A549 (cell line): ENCODE results near the gene SH3RF2. TPM values are rescaled to one million over a fixed set of nuclear protein-coding genes. Genes with fewer than 3 reads are reported as not detected.
A peak's percentile ranks its signal among the peaks of the same experiment; 100 is the strongest.

Experiments
- ATAC-seq, 2 experiments: fragments of 200-7000 bp in 1 of 2; fragments of >200 bp in 1 of 2; cut with Nextera tagmentation in 1 of 2; cut with Tn5 transposase in 1 of 2; 3 replicates each; pipeline versions ENCODE4 v1.8.0 to v1.9.1; 2018 to 2020; ENCODE audit warnings: mild to moderate bottlenecking in 1 of 2, moderate library complexity in 1 of 2
- CTCF ChIA-PET: fragments of 300-600 bp; sonication (Branson Sonifier 250); formaldehyde crosslinking; extraction: SDS; loops from one replicate; lab custom pipeline; 2021; ENCODE audit warnings: antibody characterized with exemption, inconsistent platforms; lab: Yijun Ruan, JAX
- POLR2A ChIA-PET: fragments of 350-600 bp; formaldehyde crosslinking; extraction: SDS; loops from one replicate; lab custom pipeline; 2021; ENCODE audit warnings: antibody characterized with exemption, inconsistent platforms; lab: Yijun Ruan, JAX
- DNase-seq, 2 experiments: peaks; one replicate each; pipeline versions ENCODE4 v3.0.0 to v3.0.0-alpha.2; 2011 to 2016; ENCODE audit warnings: low read depth in 1 of 2, low spot score in 1 of 2
- FAIRE-seq: peaks from 2 replicates; lab custom pipeline; 2011; peaks lifted over from hg19 to GRCh38; lab: Jason Lieb, UNC
- H3K27ac ChIP-seq, 2 experiments: fragments of >200 bp; sonication (Bioruptor Twin); formaldehyde crosslinking; 3 replicates each; pipeline ENCODE4 v1.5.1; 2016 to 2017
- H3K4me1 ChIP-seq: fragments of >200 bp; sonication (Bioruptor Twin); formaldehyde crosslinking; 3 replicates; pipeline ENCODE4 v1.6.1; 2016
- H3K4me2 ChIP-seq: fragments of >200 bp; sonication (Bioruptor Twin); formaldehyde crosslinking; 3 replicates; pipeline ENCODE4 v1.6.1; 2016
- H3K4me3 ChIP-seq: fragments of >200 bp; sonication (Bioruptor Twin); formaldehyde crosslinking; 3 replicates; pipeline ENCODE4 v1.5.1; 2016
- H3K9me3 ChIP-seq: fragments of >200 bp; sonication (Bioruptor Twin); formaldehyde crosslinking; 3 replicates; pipeline ENCODE4 v1.6.1; 2016
- CEBPB ChIP-seq, 2 experiments: fragments of >200 bp in 1 of 2; sonication (Bioruptor Twin) in 1 of 2; formaldehyde crosslinking in 1 of 2; IDR thresholded peaks; 2 replicates each; pipeline ENCODE4 v1.6.1; 2012 to 2016
- CHD2 ChIP-seq: fragments of 150-350 bp; IDR thresholded peaks from 2 replicates; pipeline ENCODE4 v1.6.1; 2014; ENCODE audit warnings: low read length; ENCODE audit not compliant: partially characterized antibody
- CHD4 ChIP-seq: fragments of 200-600 bp; sonication (generic); IDR thresholded peaks from 2 replicates; pipeline ENCODE4 v1.6.1; 2016; ENCODE audit warnings: antibody characterized with exemption, mild to moderate bottlenecking, borderline replicate concordance
- EHF ChIP-seq: fragments of 250-450 bp; sonication (Bioruptor Pico); IDR thresholded peaks from 2 replicates; pipeline ENCODE4 v1.5.0; 2020; ENCODE audit warnings: mild to moderate bottlenecking
- EHMT2 ChIP-seq: fragments of 200-600 bp; sonication (generic); IDR thresholded peaks from 2 replicates; pipeline ENCODE4 v1.6.1; 2016; ENCODE audit warnings: antibody characterized with exemption, low read depth, mild to moderate bottlenecking, moderate library complexity
- FOSL2 ChIP-seq, 2 experiments: fragments of 450-650 bp in 1 of 2; fragments of >200 bp in 1 of 2; sonication (Bioruptor Twin) in 1 of 2; formaldehyde crosslinking; IDR thresholded peaks; 2 replicates each; pipeline versions ENCODE4 v1.5.0 to v1.6.1; 2016 to 2020; ENCODE audit warnings: mild to moderate bottlenecking in 1 of 2, moderate library complexity in 1 of 2
- GATA3 ChIP-seq: IDR thresholded peaks from 2 replicates; pipeline ENCODE4 v1.6.1; 2012; ENCODE audit warnings: borderline replicate concordance
- HEYL ChIP-seq: fragments of 250-450 bp; sonication (Bioruptor Pico); IDR thresholded peaks from 2 replicates; pipeline ENCODE4 v1.8.0; 2021; ENCODE audit warnings: mild to moderate bottlenecking, moderate library complexity
- HOXB5 ChIP-seq: fragments of 250-450 bp; sonication (Bioruptor Pico); IDR thresholded peaks from 2 replicates; pipeline ENCODE4 v1.5.0; 2020; ENCODE audit warnings: mild to moderate bottlenecking, moderate library complexity
- JUNB ChIP-seq: fragments of >200 bp; sonication (Bioruptor Twin); formaldehyde crosslinking; IDR thresholded peaks from 2 replicates; pipeline ENCODE4 v1.6.1; 2016
- KDM1A ChIP-seq: fragments of 200-600 bp; sonication (generic); IDR thresholded peaks from 2 replicates; pipeline ENCODE4 v1.6.1; 2016; ENCODE audit warnings: low read depth, mild to moderate bottlenecking
- KDM5A ChIP-seq: fragments of 200-600 bp; sonication (generic); IDR thresholded peaks from 2 replicates; pipeline ENCODE4 v1.6.1; 2016; ENCODE audit warnings: antibody characterized with exemption, mild to moderate bottlenecking
- MAFK ChIP-seq: fragments of 450-650 bp; IDR thresholded peaks from 2 replicates; pipeline ENCODE4 v1.6.1; 2014; ENCODE audit not compliant: partially characterized antibody
- MAX ChIP-seq: IDR thresholded peaks from 2 replicates; pipeline ENCODE4 v1.6.1; 2012
- NR3C1 ChIP-seq: fragments of >200 bp; sonication (Bioruptor Twin); formaldehyde crosslinking; IDR thresholded peaks from 3 replicates; pipeline ENCODE4 v1.6.1; 2017
- POLR2A ChIP-seq: IDR thresholded peaks from 2 replicates; pipeline ENCODE4 v1.6.1; 2012; ENCODE audit warnings: mild to moderate bottlenecking, low read length
- RAD21 ChIP-seq, 2 experiments: fragments of >200 bp in 1 of 2; sonication (Bioruptor Twin) in 1 of 2; formaldehyde crosslinking in 1 of 2; IDR thresholded peaks in 1 of 2; conservative IDR thresholded peaks in 1 of 2; 2 replicates in 1 of 2; 3 replicates in 1 of 2; pipeline ENCODE4 v1.6.1; 2012 to 2018; ENCODE audit warnings: inconsistent platforms in 1 of 2
- RCOR1 ChIP-seq: fragments of 150-350 bp; IDR thresholded peaks from 2 replicates; pipeline ENCODE4 v1.6.1; 2014; ENCODE audit warnings: antibody characterized with exemption, low read length, low read depth
- RFX5 ChIP-seq: fragments of 450-650 bp; IDR thresholded peaks from 2 replicates; pipeline ENCODE4 v1.7.1; 2014; ENCODE audit warnings: antibody characterized with exemption, mild to moderate bottlenecking, moderate library complexity
- SMC3 ChIP-seq: fragments of >200 bp; sonication (Bioruptor Twin); formaldehyde crosslinking; IDR thresholded peaks from 3 replicates; pipeline ENCODE4 v1.6.1; 2018; ENCODE audit warnings: inconsistent platforms
- SREBF2 ChIP-seq: fragments of 450-650 bp; IDR thresholded peaks from 2 replicates; pipeline ENCODE4 v1.6.1; 2014; ENCODE audit warnings: mild to moderate bottlenecking, moderate library complexity
- USF2 ChIP-seq: fragments of 450-650 bp; IDR thresholded peaks from 2 replicates; pipeline ENCODE4 v1.6.1; 2014; ENCODE audit warnings: antibody characterized with exemption
- ZSCAN20 ChIP-seq: fragments of 250-450 bp; sonication (Bioruptor Pico); IDR thresholded peaks from 2 replicates; pipeline ENCODE4 v1.8.0; 2022; ENCODE audit warnings: mild to moderate bottlenecking, moderate library complexity
- WGBS: methylation state at CpG from one replicate; pipeline ENCODE4 v1.1.6; 2017; ENCODE audit errors: missing lambda C conversion rate; 5-methylcytosine and 5-hydroxymethylcytosine counted together
- polyA plus RNA-seq, 4 experiments: library from polyadenylated mRNA; depleted of rRNA in 3 of 4; stranded (reverse); fragments of >200 nt; fragmentation: RNase III in 1 of 4; extraction: RNeasy Plus Mini Kit Qiagen cat#74134 plus additional on column Dnase treatment in 1 of 4; gene quantifications; 2 replicates in 3 of 4; 3 replicates in 1 of 4; pipeline ENCODE4 v1.2.3, GENCODE V29; 2011 to 2017
- TF ChIP-seq, protein P1 (sequence below): fragments of 250-450 bp; sonication (Bioruptor Pico); IDR thresholded peaks from 2 replicates; pipeline ENCODE4 v1.5.0; 2020; ENCODE audit warnings: low read depth, mild to moderate bottlenecking, moderate library complexity
- TF ChIP-seq, protein P2 (sequence below): IDR thresholded peaks from 2 replicates; pipeline ENCODE4 v1.6.1; 2012

Gene SH3RF2
- polyA plus RNA-seq, 2 of the 4 experiments (the other 2 are of a cell fraction), result 4.1 to 6.0 TPM

- peak; percentile 60 for TF ChIP-seq FOSL2 (IDR thresholded peaks at IDR 0.05)
- peak; percentile 63 for TF ChIP-seq FOSL2 (CRISPR knock-in tag; IDR thresholded peaks at IDR 0.05)
Measured at GRCh38 chr5:145937432-145938250, 1.3 kb downstream of the SH3RF2 start (continued).

- TF ChIP-seq, protein P1, sequence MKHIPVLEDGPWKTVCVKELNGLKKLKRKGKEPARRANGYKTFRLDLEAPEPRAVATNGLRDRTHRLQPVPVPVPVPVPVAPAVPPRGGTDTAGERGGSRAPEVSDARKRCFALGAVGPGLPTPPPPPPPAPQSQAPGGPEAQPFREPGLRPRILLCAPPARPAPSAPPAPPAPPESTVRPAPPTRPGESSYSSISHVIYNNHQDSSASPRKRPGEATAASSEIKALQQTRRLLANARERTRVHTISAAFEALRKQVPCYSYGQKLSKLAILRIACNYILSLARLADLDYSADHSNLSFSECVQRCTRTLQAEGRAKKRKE (CRISPR knock-in tag), result no peak
- no peak for TF ChIP-seq POLR2A
- no peak for TF ChIP-seq RCOR1
- no peak for TF ChIP-seq CEBPB (IDR thresholded peaks at IDR 0.05)
- no peak for TF ChIP-seq HOXB5 (CRISPR knock-in tag)
- TF ChIP-seq RFX5, result no peak
- TF ChIP-seq GATA3, result no peak
- TF ChIP-seq SREBF2, result no peak
- no peak for TF ChIP-seq USF2
- TF ChIP-seq KDM1A, result no peak
- TF ChIP-seq MAFK, result no peak
- TF ChIP-seq CHD4, result no peak
- no peak for TF ChIP-seq HEYL (CRISPR knock-in tag)
- TF ChIP-seq, protein P2, sequence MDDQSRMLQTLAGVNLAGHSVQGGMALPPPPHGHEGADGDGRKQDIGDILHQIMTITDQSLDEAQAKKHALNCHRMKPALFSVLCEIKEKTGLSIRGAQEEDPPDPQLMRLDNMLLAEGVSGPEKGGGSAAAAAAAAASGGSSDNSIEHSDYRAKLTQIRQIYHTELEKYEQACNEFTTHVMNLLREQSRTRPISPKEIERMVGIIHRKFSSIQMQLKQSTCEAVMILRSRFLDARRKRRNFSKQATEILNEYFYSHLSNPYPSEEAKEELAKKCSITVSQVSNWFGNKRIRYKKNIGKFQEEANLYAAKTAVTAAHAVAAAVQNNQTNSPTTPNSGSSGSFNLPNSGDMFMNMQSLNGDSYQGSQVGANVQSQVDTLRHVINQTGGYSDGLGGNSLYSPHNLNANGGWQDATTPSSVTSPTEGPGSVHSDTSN, result no peak
- no peak for TF ChIP-seq NR3C1
- no peak for TF ChIP-seq MAX
- TF ChIP-seq EHMT2, result no peak
- TF ChIP-seq RAD21 (conservative IDR thresholded peaks at IDR 0.05 in 1 of 2, IDR thresholded peaks at IDR 0.05 in 1 of 2), result no peak
- no peak for TF ChIP-seq EHF (CRISPR knock-in tag)
- no peaks in the 10 kb centered on the region for H3K9me3 ChIP-seq
- peak overlapping the region; percentile 45; the same call in 2 of the 3 replicates for H3K4me3 ChIP-seq
- WGBS, result 52% methylated on average over 11 of the region's 11 CpGs
- no peak for ATAC-seq
- CTCF ChIA-PET, result interaction anchor here (1.1 to 1.9 kb wide), 3 partner anchors 31 to 110 kb away, joined by 3 to 5 read pairs (median 4); partner anchors contain the start of gene PRELID2
- FAIRE-seq, result no peak
- H3K27ac ChIP-seq, result peak overlapping the region; percentile 75 to 94; a peak in 4 of 6 replicates
- POLR2A ChIA-PET, result no interaction called here
- DNase-seq, result no peak
- peaks cover 69% of the 10 kb centered on the region for H3K4me1 ChIP-seq
- H3K4me2 ChIP-seq, result peak overlapping the region; percentile 90
Measured at GRCh38 chr5:145938776-145939539, 2.6 kb downstream of the SH3RF2 start.

GRCh38 chr5:145939540-145940065, 3.2 kb downstream of the SH3RF2 start:
- Histone ChIP-seq H3K9me3 (no peaks in the 10 kb centered on the region), H3K27ac (peak overlapping the region in 1 of 2 experiments; percentile 94; a peak in 4 of 6 replicates), H3K4me2 (peak overlapping the region; percentile 90), H3K4me3 (no peak overlapping the region)
- no peak for FAIRE-seq
- 80% methylated on average over 4 of the region's 4 CpGs for WGBS
- CTCF ChIA-PET, result interaction anchor here (0.6 to 1.9 kb wide), 5 partner anchors 24 to 109 kb away, joined by 3 to 5 read pairs (median 4); partner anchors contain the start of gene PRELID2
- no peak for TF ChIP-seq GATA3
- no peak for TF ChIP-seq KDM5A
- no peak for TF ChIP-seq JUNB
- TF ChIP-seq, protein P1 (CRISPR knock-in tag), result no peak
- no peak for TF ChIP-seq ZSCAN20 (CRISPR knock-in tag)
- no peak for TF ChIP-seq SMC3
- no peak for TF ChIP-seq EHMT2
- no peak for TF ChIP-seq CHD2
- TF ChIP-seq, all 56 proteins: peak for 0
- DNase-seq (no peak), ATAC-seq (no peak)
- POLR2A ChIA-PET, result no interaction called here
- H3K4me1 ChIP-seq, result peaks cover 75% of the 10 kb centered on the region
